Upper lobe of left lung (tissue), 6 donors: ENCODE data around the gene PUS1. TPM values are rescaled to one million over a fixed set of nuclear protein-coding genes. Genes with fewer than 3 reads are reported as not detected.

Experiments
- ATAC-seq, 2 donors: fragments of 200-7000 bp; cut with Tn5 transposase; one replicate each; pipeline ENCODE4 v1.9.1; 2022; ENCODE audit warnings: mild to moderate bottlenecking in 2 of 2, moderate library complexity in 2 of 2; ENCODE audit not compliant: low FRiP score in 2 of 2
- DNase-seq, 2 donors: peaks; one replicate each; pipeline ENCODE4 v3.0.0-alpha.2; 2019 to 2020
- H3K27ac ChIP-seq, 4 donors: fragments of 200-600 bp; sonication (generic); one replicate each; pipeline ENCODE4 v1.5.1; 2016 to 2019
- H3K27me3 ChIP-seq, 4 donors: fragments of 200-600 bp; sonication (generic); one replicate each; pipeline ENCODE4 v1.5.1; 2017 to 2019
- H3K36me3 ChIP-seq, 4 donors: fragments of 200-600 bp; sonication (generic); one replicate each; pipeline ENCODE4 v1.5.1; 2016 to 2019
- H3K4me1 ChIP-seq, 4 donors: fragments of 200-600 bp; sonication (generic); one replicate each; pipeline ENCODE4 v1.5.1; 2018 to 2019
- H3K4me3 ChIP-seq, 4 donors: fragments of 200-600 bp; sonication (generic); one replicate each; pipeline ENCODE4 v1.5.1; 2017 to 2019; ENCODE audit warnings: mild to moderate bottlenecking in 2 of 4, moderate library complexity in 1 of 4
- H3K9me3 ChIP-seq, 4 donors: fragments of 200-600 bp; sonication (generic); one replicate each; pipeline ENCODE4 v1.5.1; 2018 to 2019
- EP300 ChIP-seq, 4 donors: sonication (generic); formaldehyde crosslinking; IDR thresholded peaks; one replicate each; pipeline ENCODE4 v1.5.1; 2017; ENCODE audit warnings: antibody characterized with exemption in 4 of 4, control low read depth in 2 of 4
- POLR2A ChIP-seq, 4 donors: fragments of 450-650 bp; IDR thresholded peaks; one replicate each; pipeline ENCODE4 v1.5.1; 2016 to 2017; ENCODE audit warnings: antibody characterized with exemption in 4 of 4, mild to moderate bottlenecking in 2 of 4
- POLR2AphosphoS5 ChIP-seq, 2 donors: sonication (generic); formaldehyde crosslinking; IDR thresholded peaks; one replicate each; pipeline ENCODE4 v1.5.1; 2017; ENCODE audit warnings: antibody characterized with exemption in 2 of 2
- WGBS, 2 donors: methylation state at CpG; one replicate each; pipeline ENCODE4 v1.1.5; 2017 to 2018; 5-methylcytosine and 5-hydroxymethylcytosine counted together
- total RNA-seq, 6 donors: library from RNA; depleted of rRNA in 4 of 6; stranded (reverse); fragments of >200 nt in 4 of 6; gene quantifications; one replicate each; pipeline versions ENCODE4 v1.1.0 to v1.2.1, GENCODE V29; 2016 to 2021
- TF ChIP-seq, protein P1 (sequence below), 6 experiments: fragments of 450-650 bp in 4 of 6; fragments of 200-600 bp in 2 of 6; sonication (generic) in 2 of 6; IDR thresholded peaks; one replicate each; pipeline ENCODE4 v1.5.1; 2016 to 2019; ENCODE audit warnings: antibody characterized with exemption in 6 of 6
- donor health status: DM: no; HTN: no; CAD: no; lungs with moderate emphysema.
- donor health status: DM: no; HTN: yes; CAD: no; lungs with severe emphysema.

PUS1 gene
- total RNA-seq, 6 donors from 2014 or later, result 11.3 to 30.7 (median 22.5) TPM

- Histone ChIP-seq H3K4me3 (no peak overlapping the region), H3K27ac (no peak overlapping the region), H3K4me1 (no peaks in the 10 kb centered on the region), H3K27me3 (no peaks in the 10 kb centered on the region), H3K9me3 (no peaks in the 10 kb centered on the region), H3K36me3 (peaks cover 8 to 67% (median 28%) of the 10 kb centered on the region in 4 donors)
- TF ChIP-seq POLR2AphosphoS5 (IDR thresholded peaks at IDR 0.05), result no peak
- no peak for TF ChIP-seq POLR2A (IDR thresholded peaks at IDR 0.05)
- DNase-seq (no peak), ATAC-seq (no peak)
- 94 to 96% methylated on average over 14 to 16 of the region's 16 CpGs for WGBS, 2 donors
These were observed 9.9 kb downstream of the PUS1 start for GRCh38 chr12:131939007-131939406.

- no peak overlapping the region for H3K27ac ChIP-seq
- DNase-seq, result no peak
- H3K4me1 ChIP-seq, result no peaks in the 10 kb centered on the region
- H3K27me3 ChIP-seq, result no peaks in the 10 kb centered on the region
- ATAC-seq, result no peak
- peaks cover 5 to 63% (median 19%) of the 10 kb centered on the region in 4 donors for H3K36me3 ChIP-seq
- WGBS, 2 donors, result 91 to 92% methylated on average over 8 of the region's 8 CpGs
- TF ChIP-seq, protein P1, sequence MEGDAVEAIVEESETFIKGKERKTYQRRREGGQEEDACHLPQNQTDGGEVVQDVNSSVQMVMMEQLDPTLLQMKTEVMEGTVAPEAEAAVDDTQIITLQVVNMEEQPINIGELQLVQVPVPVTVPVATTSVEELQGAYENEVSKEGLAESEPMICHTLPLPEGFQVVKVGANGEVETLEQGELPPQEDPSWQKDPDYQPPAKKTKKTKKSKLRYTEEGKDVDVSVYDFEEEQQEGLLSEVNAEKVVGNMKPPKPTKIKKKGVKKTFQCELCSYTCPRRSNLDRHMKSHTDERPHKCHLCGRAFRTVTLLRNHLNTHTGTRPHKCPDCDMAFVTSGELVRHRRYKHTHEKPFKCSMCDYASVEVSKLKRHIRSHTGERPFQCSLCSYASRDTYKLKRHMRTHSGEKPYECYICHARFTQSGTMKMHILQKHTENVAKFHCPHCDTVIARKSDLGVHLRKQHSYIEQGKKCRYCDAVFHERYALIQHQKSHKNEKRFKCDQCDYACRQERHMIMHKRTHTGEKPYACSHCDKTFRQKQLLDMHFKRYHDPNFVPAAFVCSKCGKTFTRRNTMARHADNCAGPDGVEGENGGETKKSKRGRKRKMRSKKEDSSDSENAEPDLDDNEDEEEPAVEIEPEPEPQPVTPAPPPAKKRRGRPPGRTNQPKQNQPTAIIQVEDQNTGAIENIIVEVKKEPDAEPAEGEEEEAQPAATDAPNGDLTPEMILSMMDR (IDR thresholded peaks at IDR 0.05), result no peak
- TF ChIP-seq POLR2AphosphoS5 (IDR thresholded peaks at IDR 0.05) (no peak), EP300 (IDR thresholded peaks at IDR 0.05) (no peak), POLR2A (IDR thresholded peaks at IDR 0.05) (no peak)
- H3K9me3 ChIP-seq, result no peaks in the 10 kb centered on the region
- H3K4me3 ChIP-seq, result no peak overlapping the region
These were observed 11.1 kb downstream of the PUS1 start for GRCh38 chr12:131940141-131940547.

DNA sequence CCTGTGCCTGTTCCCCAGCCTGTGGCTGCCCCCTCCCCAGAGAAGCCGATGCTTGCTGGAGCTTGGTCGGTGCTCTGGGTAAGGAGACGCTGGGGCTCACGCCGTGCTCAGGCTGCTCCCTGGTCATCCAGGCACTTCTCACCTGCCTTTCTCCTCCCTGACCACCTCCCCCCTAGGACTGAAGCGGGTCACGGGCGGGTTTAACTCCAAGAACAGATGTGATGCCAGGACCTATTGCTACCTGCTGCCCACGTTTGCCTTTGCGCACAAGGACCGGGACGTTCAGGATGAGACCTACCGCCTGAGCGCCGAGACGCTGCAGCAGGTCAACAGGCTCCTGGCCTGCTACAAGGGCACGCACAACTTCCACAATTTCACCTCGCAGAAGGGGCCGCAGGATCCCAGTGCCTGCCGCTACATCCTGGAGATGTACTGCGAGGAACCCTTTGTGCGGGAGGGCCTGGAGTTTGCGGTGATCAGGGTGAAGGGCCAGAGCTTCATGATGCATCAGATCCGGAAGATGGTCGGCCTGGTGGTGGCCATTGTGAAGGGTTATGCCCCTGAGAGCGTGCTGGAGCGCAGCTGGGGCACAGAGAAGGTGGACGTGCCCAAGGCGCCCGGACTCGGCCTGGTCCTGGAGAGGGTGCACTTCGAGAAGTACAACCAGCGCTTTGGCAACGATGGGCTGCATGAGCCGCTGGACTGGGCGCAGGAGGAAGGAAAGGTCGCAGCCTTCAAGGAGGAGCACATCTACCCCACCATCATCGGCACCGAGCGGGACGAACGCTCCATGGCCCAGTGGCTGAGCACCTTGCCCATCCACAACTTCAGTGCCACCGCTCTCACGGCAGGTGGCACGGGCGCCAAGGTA lies 12.3 kb downstream of the PUS1 start:
- H3K27ac ChIP-seq, result no peak overlapping the region
- no peaks in the 10 kb centered on the region for H3K4me1 ChIP-seq
- H3K9me3 ChIP-seq, result no peaks in the 10 kb centered on the region
- H3K36me3 ChIP-seq, result peaks cover 5 to 51% (median 13%) of the 10 kb centered on the region in 4 donors
- H3K27me3 ChIP-seq, result no peaks in the 10 kb centered on the region
- WGBS, 2 donors, result 98% methylated on average over 34 to 45 of the region's 46 CpGs
- ATAC-seq (peak in 1 of 2 donors; percentile 21), DNase-seq (peak; percentile 17 to 74)
- no peak for TF ChIP-seq POLR2AphosphoS5 (IDR thresholded peaks at IDR 0.05)
- TF ChIP-seq EP300 (IDR thresholded peaks at IDR 0.05), result no peak
- no peak for TF ChIP-seq POLR2A (IDR thresholded peaks at IDR 0.05)
- TF ChIP-seq, protein P1 (IDR thresholded peaks at IDR 0.05), result no peak
- no peak overlapping the region for H3K4me3 ChIP-seq

GRCh38 chr12:131941987-131942341 lies 12.9 kb downstream of the PUS1 start:
- Histone ChIP-seq H3K9me3 (no peaks in the 10 kb centered on the region), H3K27ac (no peak overlapping the region), H3K27me3 (no peaks in the 10 kb centered on the region), H3K36me3 (peaks cover 5 to 51% (median 13%) of the 10 kb centered on the region in 4 donors), H3K4me1 (no peaks in the 10 kb centered on the region), H3K4me3 (no peak overlapping the region)
- ATAC-seq (no peak), DNase-seq (no peak)
- TF ChIP-seq EP300 (IDR thresholded peaks at IDR 0.05), result no peak
- TF ChIP-seq, protein P1 (IDR thresholded peaks at IDR 0.05), result no peak
- WGBS, 2 donors, result 92 to 97% methylated on average over 4 to 7 of the region's 7 CpGs

DNA sequence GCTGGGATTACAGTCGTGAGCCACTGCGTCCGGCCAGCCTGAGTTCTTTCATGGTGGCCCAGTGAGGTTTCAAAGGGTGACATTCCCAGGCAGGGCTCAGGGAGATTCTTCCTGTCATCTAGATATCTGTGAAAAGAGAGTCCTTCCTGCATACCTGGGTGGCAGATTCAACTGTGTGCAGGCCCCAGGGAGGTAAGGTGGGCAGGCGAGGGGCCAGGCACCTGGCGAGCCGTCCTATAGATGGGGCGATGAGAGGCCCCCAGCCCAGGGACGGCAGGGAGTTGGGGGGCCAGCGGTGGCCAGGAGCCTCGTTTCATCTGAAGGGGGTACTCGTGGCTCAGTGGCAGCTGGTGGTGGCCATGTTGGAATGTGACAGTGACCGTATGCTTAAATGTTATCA lies 13.6 kb downstream of the PUS1 start:
- DNase-seq (no peak), ATAC-seq (no peak)
- no peaks in the 10 kb centered on the region for H3K4me1 ChIP-seq
- H3K9me3 ChIP-seq, result no peaks in the 10 kb centered on the region
- H3K27me3 ChIP-seq, result no peaks in the 10 kb centered on the region
- no peak for TF ChIP-seq POLR2A (IDR thresholded peaks at IDR 0.05)
- no peak for TF ChIP-seq EP300 (IDR thresholded peaks at IDR 0.05)
- TF ChIP-seq, protein P1 (IDR thresholded peaks at IDR 0.05), result no peak
- TF ChIP-seq POLR2AphosphoS5 (IDR thresholded peaks at IDR 0.05), result no peak
- H3K4me3 ChIP-seq, result no peak overlapping the region
- H3K27ac ChIP-seq, result no peak overlapping the region
- H3K36me3 ChIP-seq, result peaks cover 5 to 51% (median 13%) of the 10 kb centered on the region in 4 donors
- WGBS, 2 donors, result 97 to 98% methylated on average over 12 of the region's 12 CpGs
